ENCODE measurements around the gene RUFY4. TPM values are rescaled to one million over a fixed set of nuclear protein-coding genes. Genes with fewer than 3 reads are reported as not detected.

The RUFY4 gene
- total and polyA plus RNA-seq, 2 experiments from 2014 or later = 0.27 TPM; not detected in 1

GRCh38 chr2:218046238-218046637 lies 22.8 kb upstream of the RUFY4 start:
- no peak overlapping the region for H3K4me3 ChIP-seq
- no peaks in the 10 kb centered on the region; the same call in 1 of the 2 replicates for H3K9me2 ChIP-seq (ENCODE audit: insufficient read depth)
- no peaks in the 10 kb centered on the region for H3K79me2 ChIP-seq (replicated peaks; ENCODE audit: insufficient read depth)
- Mint-ChIP-seq H3K36me3 (ENCODE audit: low read depth) (peaks cover 5% of the 10 kb centered on the region; the same call in 1 of the 3 replicates), H3K27me3 (ENCODE audit: insufficient read depth, low read depth, poor library complexity) (peaks cover 7% of the 10 kb centered on the region), H3K4me1 (no peaks in the 10 kb centered on the region), H3K4me3 (no peak overlapping the region), H3K27ac (no peak overlapping the region), H3K9me3 (peaks cover 27% of the 10 kb centered on the region)
- no peaks in the 10 kb centered on the region for H3K4me1 ChIP-seq (ENCODE audit: insufficient read depth)
- H3F3A ChIP-seq (replicated peaks; ENCODE audit: low read depth) = no peaks in the 10 kb centered on the region
- H3K4me2 ChIP-seq = no peak overlapping the region
- ATAC-seq (no peak), DNase-seq (ENCODE audit: low spot score) (no peak)
- no peaks in the 10 kb centered on the region for H3K27me3 ChIP-seq (ENCODE audit: insufficient read depth)
- H2AFZ ChIP-seq = no peak overlapping the region
- H3K36me3 ChIP-seq (ENCODE audit: insufficient read depth) = no peaks in the 10 kb centered on the region
- H4K20me1 ChIP-seq (replicated peaks; ENCODE audit: insufficient read depth) = no peaks in the 10 kb centered on the region
- H3K27ac ChIP-seq (ENCODE audit: low read depth) = no peak overlapping the region
- no peak for TF ChIP-seq REST (IDR thresholded peaks at IDR 0.05; ENCODE audit: unreplicated experiment)

- Mint-ChIP-seq H3K4me1 (no peaks in the 10 kb centered on the region), H3K4me3 (no peak overlapping the region), H3K27ac (no peak overlapping the region), H3K27me3 (ENCODE audit: insufficient read depth, low read depth, poor library complexity) (peaks cover 4% of the 10 kb centered on the region), H3K36me3 (ENCODE audit: low read depth) (peaks cover 2% of the 10 kb centered on the region; the same call in 1 of the 3 replicates), H3K9me3 (peaks cover 24% of the 10 kb centered on the region)
- H3K36me3 ChIP-seq (ENCODE audit: insufficient read depth) = no peaks in the 10 kb centered on the region
- H3K27me3 ChIP-seq (ENCODE audit: insufficient read depth) = no peaks in the 10 kb centered on the region
- no peak for DNase-seq (ENCODE audit: low spot score)
- no peaks in the 10 kb centered on the region for H3F3A ChIP-seq (replicated peaks; ENCODE audit: low read depth)
- H3K79me2 ChIP-seq (replicated peaks; ENCODE audit: insufficient read depth) = no peaks in the 10 kb centered on the region
- no peak overlapping the region for H3K27ac ChIP-seq (ENCODE audit: low read depth)
- no peaks in the 10 kb centered on the region for H3K9me2 ChIP-seq (ENCODE audit: insufficient read depth)
- ATAC-seq = no peak
- no peaks in the 10 kb centered on the region for H4K20me1 ChIP-seq (replicated peaks; ENCODE audit: insufficient read depth)
- no peak overlapping the region for H2AFZ ChIP-seq
- H3K4me2 ChIP-seq = no peak overlapping the region
- H3K4me1 ChIP-seq (ENCODE audit: insufficient read depth) = no peaks in the 10 kb centered on the region
- no peak overlapping the region for H3K4me3 ChIP-seq
- TF ChIP-seq EZH2 (IDR thresholded peaks at IDR 0.05; ENCODE audit: low read depth, unreplicated experiment) (no peak), ZNF114 (CRISPR knock-in tag; IDR thresholded peaks at IDR 0.05) (no peak), NANOG (IDR thresholded peaks at IDR 0.05; ENCODE audit: borderline replicate concordance) (no peak), ETS1 (IDR thresholded peaks at IDR 0.05) (no peak), CTCF (conservative IDR thresholded peaks at IDR 0.05; ENCODE audit: low read depth in 2 of 2) (no peak), EZH2phosphoT487 (IDR thresholded peaks at IDR 0.05; ENCODE audit: unreplicated experiment) (no peak), REST (IDR thresholded peaks at IDR 0.05; ENCODE audit: unreplicated experiment) (no peak), CREB1 (CRISPR knock-in tag; IDR thresholded peaks at IDR 0.05; ENCODE audit: low read depth) (no peak), STAT1 (IDR thresholded peaks at IDR 0.05; ENCODE audit: unreplicated experiment) (no peak), ZNF331 (CRISPR knock-in tag; IDR thresholded peaks at IDR 0.05; ENCODE audit: low read depth) (no peak), POLR2AphosphoS5 (IDR thresholded peaks at IDR 0.05; ENCODE audit: low read depth) (no peak)
These were observed 21.4 kb upstream of the RUFY4 start for GRCh38 chr2:218047536-218048225.

Measured in GM23338 (cell line).